Erythroblast (primary cell): ENCODE measurements around the gene ALG9.

Source experiments
- GATA1 ChIP-seq: IDR thresholded peaks from 2 replicates; pipeline ENCODE4 v1.6.1; 2011; ENCODE audit warnings: low read depth, mild to moderate bottlenecking, control low read depth, low read length, moderate library complexity
- POLR2A ChIP-seq: IDR thresholded peaks from 2 replicates; pipeline ENCODE4 v1.6.1; 2011; ENCODE audit warnings: mild to moderate bottlenecking, low read length

DNA sequence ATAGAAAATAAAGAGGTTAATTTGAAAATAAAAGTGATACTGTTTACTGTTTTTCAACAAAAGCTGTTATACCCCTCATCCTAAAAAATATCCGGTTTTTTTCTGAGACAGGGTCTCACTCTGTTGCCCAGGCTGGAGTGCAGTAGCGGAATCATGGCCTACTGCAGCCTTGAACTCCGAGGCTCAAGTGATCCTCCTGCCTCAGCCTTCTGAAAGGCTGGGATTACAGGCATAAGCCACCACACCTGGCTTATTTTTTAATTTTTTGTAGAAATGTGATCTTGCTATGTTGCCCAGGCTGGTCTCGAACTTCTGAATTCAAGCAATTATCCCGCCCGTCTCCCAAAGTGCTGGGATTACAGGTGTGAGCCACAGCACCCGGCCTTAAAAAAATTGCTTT is 35.7 kb downstream of the ALG9 start:
- no peak for TF ChIP-seq POLR2A
- TF ChIP-seq GATA1 = no peak
